HCT116 (cell line): ENCODE results near the gene SLC2A1. TPM values are rescaled to one million over a fixed set of nuclear protein-coding genes. Genes with fewer than 3 reads are reported as not detected.

Experiments used
- ATAC-seq: fragments of 200-7000 bp; cut with Tn5 transposase; 2 replicates; pipeline ENCODE4 v1.9.1; 2020; ENCODE audit warnings: mild to moderate bottlenecking, moderate library complexity
- BruUV-seq: library from RNA; stranded (reverse); fragments of 400-500 nt; replicated peaks from 2 replicates; lab custom pipeline; 2021; lab: Mats Ljungman, UMichigan
- CTCF ChIA-PET: fragments of 300-600 bp; sonication (Branson Sonifier 250); formaldehyde crosslinking; loops from one replicate; lab custom pipeline; 2021; ENCODE audit warnings: antibody characterized with exemption; lab: Charles Lee
- POLR2A ChIA-PET: fragments of 300-600, 350-600 bp; sonication (Branson Sonifier 250); formaldehyde crosslinking; loops from one replicate; lab custom pipeline; 2021; ENCODE audit warnings: antibody characterized with exemption; lab: Charles Lee
- RAD21 ChIA-PET, 2 experiments: fragments of 300-600 bp; sonication (Branson Sonifier 250); formaldehyde crosslinking; loops; one replicate each; lab custom pipeline; 2023; ENCODE audit warnings: low total read pairs in 2 of 2; ENCODE audit not compliant: uncharacterized antibody in 2 of 2, unreplicated experiment in 2 of 2, low non-redundant PET in 1 of 2; lab: Charles Lee
- DNase-seq: peaks from one replicate; pipeline ENCODE4 v3.0.0-alpha.2; 2010; ENCODE audit warnings: low read depth, low spot score
- H2AFZ ChIP-seq: fragments of 200-600 bp; shearing (Covaris generic), sonication (generic); 2 replicates; pipeline ENCODE4 v1.6.1; 2017; ENCODE audit warnings: low read depth, mixed run types, mixed read lengths, antibody characterized with exemption, low read length; ENCODE audit not compliant: poor library complexity, severe bottlenecking
- H3K27ac ChIP-seq: 2 replicates; pipeline ENCODE4 v1.5.1; 2012; ENCODE audit warnings: low read depth, low read length
- H3K27me3 ChIP-seq: fragments of 200-600 bp; sonication (generic); 2 replicates; pipeline ENCODE4 v1.6.1; 2016; ENCODE audit warnings: mixed run types, low read length, mixed read lengths; ENCODE audit not compliant: insufficient read depth
- H3K36me3 ChIP-seq, 2 experiments: fragments of 200-500 bp in 1 of 2; fragments of 200-600 bp in 1 of 2; sonication (Bioruptor generic) in 1 of 2; sonication (generic) in 1 of 2; 2 replicates each; pipeline versions ENCODE4 v1.5.1 to v1.6.1; 2014 to 2016; ENCODE audit warnings: low read length in 2 of 2, inconsistent platforms in 1 of 2, mixed read lengths in 1 of 2, mixed run types in 1 of 2; ENCODE audit not compliant: insufficient read depth in 2 of 2, control insufficient read depth in 1 of 2
- H3K4me1 ChIP-seq, 2 experiments: fragments of 200-600 bp in 1 of 2; sonication (generic) in 1 of 2; 2 replicates each; pipeline versions ENCODE4 v1.5.1 to v1.6.1; 2012 to 2017; ENCODE audit warnings: low read length in 2 of 2, inconsistent platforms in 1 of 2, mild to moderate bottlenecking in 1 of 2, mixed read lengths in 1 of 2, mixed run types in 1 of 2, moderate library complexity in 1 of 2; ENCODE audit not compliant: insufficient read depth in 2 of 2, control insufficient read depth in 1 of 2
- H3K4me2 ChIP-seq: fragments of 200-600 bp; sonication (generic); 2 replicates; pipeline ENCODE4 v1.6.1; 2017; ENCODE audit warnings: mixed run types, low read length, mixed read lengths
- H3K4me3 ChIP-seq, 2 experiments: fragments of 200-600 bp in 1 of 2; sonication (generic) in 1 of 2; replicated peaks in 1 of 2; 2 replicates each; pipeline ENCODE4 v1.5.1; 2011 to 2016; ENCODE audit warnings: low read length in 2 of 2, control low read depth in 1 of 2, low read depth in 1 of 2, mild to moderate bottlenecking in 1 of 2, mixed read lengths in 1 of 2, mixed run types in 1 of 2
- H3K79me2 ChIP-seq: fragments of 200-600 bp; sonication (generic); 2 replicates; pipeline ENCODE4 v1.6.1; 2017; ENCODE audit warnings: mild to moderate bottlenecking, mixed run types, low read length, moderate library complexity, mixed read lengths; ENCODE audit not compliant: insufficient read depth
- H3K9ac ChIP-seq: fragments of 200-600 bp; sonication (generic); 2 replicates; pipeline ENCODE4 v1.6.1; 2016; ENCODE audit warnings: low read length, mixed read lengths
- H3K9me2 ChIP-seq: fragments of 200-600 bp; sonication (generic), shearing (Covaris generic); 2 replicates; pipeline ENCODE4 v1.6.1; 2017; ENCODE audit warnings: mixed run types, mild to moderate bottlenecking, moderate library complexity; ENCODE audit not compliant: insufficient read depth
- H3K9me3 ChIP-seq, 2 experiments: fragments of 200-500 bp in 1 of 2; fragments of 200-600 bp in 1 of 2; sonication (Bioruptor generic) in 1 of 2; sonication (generic) in 1 of 2; 2 replicates each; pipeline ENCODE4 v1.6.1; 2014 to 2017; ENCODE audit warnings: low read length in 2 of 2, mixed read lengths in 2 of 2, inconsistent platforms in 1 of 2, low read depth in 1 of 2, mild to moderate bottlenecking in 1 of 2, mixed run types in 1 of 2, moderate library complexity in 1 of 2; ENCODE audit not compliant: control insufficient read depth in 1 of 2, insufficient read depth in 1 of 2
- H4K20me1 ChIP-seq: fragments of 200-600 bp; sonication (generic), shearing (Covaris generic); 2 replicates; pipeline ENCODE4 v1.6.1; 2017; ENCODE audit warnings: mixed run types, mild to moderate bottlenecking, moderate library complexity; ENCODE audit not compliant: insufficient read depth
- CTCF ChIP-seq, 3 experiments: fragments of 200-600 bp in 1 of 3; sonication (generic) in 1 of 3; IDR thresholded peaks in 2 of 3; conservative IDR thresholded peaks in 1 of 3; 2 replicates each; pipeline ENCODE4 v1.5.1; 2012 to 2017; ENCODE audit warnings: low read depth in 2 of 3, low read length in 2 of 3, antibody characterized with exemption in 1 of 3, borderline replicate concordance in 1 of 3, control low read depth in 1 of 3, mild to moderate bottlenecking in 1 of 3, mixed read lengths in 1 of 3, mixed run types in 1 of 3, moderate library complexity in 1 of 3; ENCODE audit not compliant: insufficient read depth in 1 of 3
- REST ChIP-seq: IDR thresholded peaks from 2 replicates; pipeline ENCODE4 v1.6.1; 2012; ENCODE audit warnings: low read depth
- ZNF274 ChIP-seq: fragments of 200-500 bp; sonication (Bioruptor generic); IDR thresholded peaks from 2 replicates; pipeline ENCODE4 v1.6.1; 2014; ENCODE audit warnings: mild to moderate bottlenecking, low read depth, low read length, inconsistent platforms
- intact Hi-C: fragments of 100-400 bp; cut with micrococcal nuclease; formaldehyde crosslinking; loops from 2 replicates; pipeline ENCODE4 v1.10.0; 2022
- total RNA-seq: library from RNA; stranded (reverse); gene quantifications from one replicate; pipeline ENCODE4 v1.2.1, GENCODE V29; 2021; ENCODE audit not compliant: unreplicated experiment

SLC2A1 gene
- total RNA-seq, 1 experiment from 2014 or later: 248 TPM

- POLR2A ChIA-PET: no interaction called here
- H3K36me3 ChIP-seq: no peaks in the 10 kb centered on the region
- no peak for TF ChIP-seq CTCF (IDR thresholded peaks at IDR 0.05 in 2 of 3, conservative IDR thresholded peaks at IDR 0.05 in 1 of 3; ENCODE audit: borderline replicate concordance in 1 of 3, insufficient read depth in 1 of 3, low read depth in 2 of 3, low read length in 2 of 3)
- TF ChIP-seq ZNF274: no peak
- no peaks in the 10 kb centered on the region for H3K9me3 ChIP-seq
- H4K20me1 ChIP-seq: no peaks in the 10 kb centered on the region
- CTCF ChIA-PET: no interaction called here
- peaks cover 4 to 5% of the 10 kb centered on the region in 2 experiments; a peak in 2 of 4 replicates for H3K4me1 ChIP-seq
- H3K4me2 ChIP-seq: no peak overlapping the region
- H3K79me2 ChIP-seq: no peaks in the 10 kb centered on the region
- no peaks in the 10 kb centered on the region for H3K27me3 ChIP-seq
- no peak for ATAC-seq
- H2AFZ ChIP-seq: no peak overlapping the region
- RAD21 ChIA-PET: no interaction called here
- no peak overlapping the region for H3K4me3 ChIP-seq
- no peak overlapping the region for H3K9ac ChIP-seq
- no peak for DNase-seq
- H3K27ac ChIP-seq: no peak overlapping the region
- intact Hi-C loops: no loop called here
- H3K9me2 ChIP-seq: no peaks in the 10 kb centered on the region
- BruUV-seq: no TSS peak
Measured at GRCh38 chr1:42993502-42994136, 35.0 kb upstream of the SLC2A1 start.

- H3K79me2 ChIP-seq: no peaks in the 10 kb centered on the region
- ChIA-PET RAD21 (no interaction called here), POLR2A (no interaction called here), CTCF (no interaction called here)
- no peak overlapping the region for H3K4me2 ChIP-seq
- H3K9me3 ChIP-seq: no peaks in the 10 kb centered on the region
- ATAC-seq (no peak), DNase-seq (no peak)
- no peak overlapping the region for H3K4me3 ChIP-seq
- no peaks in the 10 kb centered on the region for H3K27me3 ChIP-seq
- H3K36me3 ChIP-seq: no peaks in the 10 kb centered on the region
- no peak overlapping the region for H3K27ac ChIP-seq
- no peaks in the 10 kb centered on the region for H4K20me1 ChIP-seq
- no peak overlapping the region for H2AFZ ChIP-seq
- no peak for TF ChIP-seq REST
- no peak overlapping the region for H3K9ac ChIP-seq
- BruUV-seq: no TSS peak
- H3K4me1 ChIP-seq: peaks cover 2 to 5% of the 10 kb centered on the region in 2 experiments; a peak in 2 of 4 replicates
- no peaks in the 10 kb centered on the region for H3K9me2 ChIP-seq
- intact Hi-C loops: no loop called here
Measured at GRCh38 chr1:42992054-42992571, 33.4 kb upstream of the SLC2A1 start.
